ENCODE data around the gene GLI3. TPM values are rescaled to one million over a fixed set of nuclear protein-coding genes. Genes with fewer than 3 reads are reported as not detected.

Gene GLI3
- total RNA-seq, 4 donors from 2014 or later, result 3.0 to 9.0 (median 4.2) TPM

DNA sequence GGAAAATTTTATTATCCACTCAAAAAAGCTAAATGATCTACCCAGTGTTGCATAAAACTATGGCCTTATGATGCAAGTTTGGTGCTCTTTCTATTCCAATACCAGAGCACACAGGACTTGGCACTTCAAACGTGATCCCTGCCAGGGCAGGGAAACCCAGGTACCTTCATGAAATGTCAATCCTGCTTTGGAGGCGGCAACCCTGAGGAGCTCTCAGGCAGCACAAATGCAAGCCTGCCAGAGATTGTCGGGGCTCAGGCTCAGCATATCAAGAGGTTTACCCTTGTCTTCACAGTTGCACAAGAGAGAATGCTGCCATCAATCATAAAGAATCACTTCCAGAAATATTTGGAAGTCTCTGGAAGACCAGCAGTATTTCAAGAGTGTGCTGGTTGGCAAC, 151.5 kb downstream of the GLI3 start:
- WGBS, 2 donors, result 31 to 46% methylated on average over 2 of the region's 3 CpGs
- intact Hi-C loops (cut with DNase I), result no loop called here
- H3K36me3 ChIP-seq, result no peaks in the 10 kb centered on the region
- H3K9me3 ChIP-seq, result no peaks in the 10 kb centered on the region
- H3K27ac ChIP-seq, result no peak overlapping the region
- H3K4me1 ChIP-seq, result peaks cover 0 to 22% (median 6%) of the 10 kb centered on the region in 3 donors
- no peaks in the 10 kb centered on the region for H3K27me3 ChIP-seq
- H3K4me3 ChIP-seq, result no peak overlapping the region
- no peak for DNase-seq
- no peak for TF ChIP-seq POLR2A (IDR thresholded peaks at IDR 0.05)
- TF ChIP-seq, protein P1, sequence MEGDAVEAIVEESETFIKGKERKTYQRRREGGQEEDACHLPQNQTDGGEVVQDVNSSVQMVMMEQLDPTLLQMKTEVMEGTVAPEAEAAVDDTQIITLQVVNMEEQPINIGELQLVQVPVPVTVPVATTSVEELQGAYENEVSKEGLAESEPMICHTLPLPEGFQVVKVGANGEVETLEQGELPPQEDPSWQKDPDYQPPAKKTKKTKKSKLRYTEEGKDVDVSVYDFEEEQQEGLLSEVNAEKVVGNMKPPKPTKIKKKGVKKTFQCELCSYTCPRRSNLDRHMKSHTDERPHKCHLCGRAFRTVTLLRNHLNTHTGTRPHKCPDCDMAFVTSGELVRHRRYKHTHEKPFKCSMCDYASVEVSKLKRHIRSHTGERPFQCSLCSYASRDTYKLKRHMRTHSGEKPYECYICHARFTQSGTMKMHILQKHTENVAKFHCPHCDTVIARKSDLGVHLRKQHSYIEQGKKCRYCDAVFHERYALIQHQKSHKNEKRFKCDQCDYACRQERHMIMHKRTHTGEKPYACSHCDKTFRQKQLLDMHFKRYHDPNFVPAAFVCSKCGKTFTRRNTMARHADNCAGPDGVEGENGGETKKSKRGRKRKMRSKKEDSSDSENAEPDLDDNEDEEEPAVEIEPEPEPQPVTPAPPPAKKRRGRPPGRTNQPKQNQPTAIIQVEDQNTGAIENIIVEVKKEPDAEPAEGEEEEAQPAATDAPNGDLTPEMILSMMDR (IDR thresholded peaks at IDR 0.05), result no peak

DNA sequence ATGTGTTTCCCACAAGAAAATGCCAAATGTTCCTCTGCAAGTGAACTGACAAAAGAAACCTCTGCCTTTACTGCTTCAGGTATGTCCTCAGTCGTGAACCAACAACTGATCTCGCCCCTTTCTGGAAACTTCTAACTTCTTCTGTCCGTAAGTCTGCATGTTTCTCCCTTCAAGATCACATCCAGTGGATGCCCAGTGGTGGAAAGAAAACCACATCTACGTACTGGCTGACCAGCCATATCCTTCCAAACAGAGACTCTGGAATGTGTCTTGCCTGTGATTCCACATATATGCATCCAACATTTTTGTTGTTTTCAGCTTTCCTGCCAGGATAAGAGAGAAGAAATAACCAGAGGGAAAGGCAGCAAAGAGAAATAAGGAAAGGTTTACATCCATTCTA, 152.7 kb downstream of the GLI3 start:
- Histone ChIP-seq H3K4me3 (no peak overlapping the region), H3K27ac (no peak overlapping the region), H3K36me3 (no peaks in the 10 kb centered on the region), H3K27me3 (no peaks in the 10 kb centered on the region), H3K4me1 (peaks cover 0 to 24% (median 6%) of the 10 kb centered on the region in 3 donors), H3K9me3 (no peaks in the 10 kb centered on the region)
- WGBS, 2 donors, result 90 to 92% methylated on average over 4 of the region's 4 CpGs
- intact Hi-C loops (cut with DNase I), result no loop called here
- DNase-seq, result no peak
- no peak for TF ChIP-seq POLR2A (IDR thresholded peaks at IDR 0.05)
- TF ChIP-seq, protein P1 (IDR thresholded peaks at IDR 0.05), result no peak

DNA sequence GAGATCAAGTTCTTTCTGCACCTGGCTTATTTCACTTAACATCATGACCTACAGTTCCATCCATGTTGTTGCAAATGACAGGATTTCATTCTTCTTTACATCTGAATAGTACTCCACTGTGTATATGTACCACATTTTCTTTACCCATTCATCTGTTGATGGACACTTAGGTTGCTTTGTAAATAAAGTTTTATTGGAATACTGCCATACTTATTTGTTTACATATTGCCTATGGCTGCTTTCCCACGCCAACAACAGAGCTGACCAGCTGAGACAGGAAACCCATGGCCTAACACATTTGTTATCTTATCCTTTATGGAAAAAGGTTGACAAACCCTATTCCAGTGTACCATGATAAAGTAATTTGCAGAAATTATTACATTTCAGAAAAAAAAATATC, 153.7 kb downstream of the GLI3 start:
- TF ChIP-seq POLR2A (IDR thresholded peaks at IDR 0.05), result no peak
- TF ChIP-seq, protein P1 (IDR thresholded peaks at IDR 0.05), result no peak
- intact Hi-C loops (cut with DNase I), result no loop called here
- Histone ChIP-seq H3K4me3 (no peak overlapping the region), H3K27ac (no peak overlapping the region), H3K36me3 (no peaks in the 10 kb centered on the region), H3K9me3 (no peaks in the 10 kb centered on the region), H3K27me3 (no peaks in the 10 kb centered on the region), H3K4me1 (peaks cover 0 to 25% (median 6%) of the 10 kb centered on the region in 3 donors)
- WGBS, 2 donors, result 73 to 88% methylated on average over 1 of the region's 1 CpG
- DNase-seq, result no peak

DNA sequence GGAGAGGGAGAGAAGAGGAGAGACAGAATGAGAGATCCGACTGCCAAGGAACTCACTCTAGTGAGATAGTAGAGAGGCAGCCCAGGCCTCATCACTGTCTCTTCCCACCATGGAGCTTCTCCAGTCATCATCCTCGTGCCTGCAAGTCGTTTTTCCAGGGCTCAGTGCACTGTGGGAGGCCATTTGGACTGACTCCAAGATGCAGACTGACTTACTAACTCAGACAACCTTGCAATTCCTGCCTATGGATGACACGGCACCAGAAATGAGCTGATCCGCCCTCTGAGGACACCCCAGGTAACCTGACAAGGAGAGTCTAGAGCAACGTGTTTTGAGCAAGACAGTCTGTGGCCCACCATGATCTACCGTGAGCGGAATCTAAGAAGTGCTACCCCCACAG, 154.9 kb downstream of the GLI3 start:
- no peak for TF ChIP-seq POLR2A (IDR thresholded peaks at IDR 0.05)
- TF ChIP-seq, protein P1 (IDR thresholded peaks at IDR 0.05), result no peak
- WGBS, 2 donors, result 16 to 60% methylated on average over 2 to 5 of the region's 8 CpGs
- Histone ChIP-seq H3K36me3 (no peaks in the 10 kb centered on the region), H3K4me3 (no peak overlapping the region), H3K9me3 (no peaks in the 10 kb centered on the region), H3K27me3 (no peaks in the 10 kb centered on the region), H3K4me1 (peaks cover 6 to 37% (median 8%) of the 10 kb centered on the region in 3 donors), H3K27ac (no peak overlapping the region)
- intact Hi-C loops (cut with DNase I), result no loop called here
- no peak for DNase-seq

DNA sequence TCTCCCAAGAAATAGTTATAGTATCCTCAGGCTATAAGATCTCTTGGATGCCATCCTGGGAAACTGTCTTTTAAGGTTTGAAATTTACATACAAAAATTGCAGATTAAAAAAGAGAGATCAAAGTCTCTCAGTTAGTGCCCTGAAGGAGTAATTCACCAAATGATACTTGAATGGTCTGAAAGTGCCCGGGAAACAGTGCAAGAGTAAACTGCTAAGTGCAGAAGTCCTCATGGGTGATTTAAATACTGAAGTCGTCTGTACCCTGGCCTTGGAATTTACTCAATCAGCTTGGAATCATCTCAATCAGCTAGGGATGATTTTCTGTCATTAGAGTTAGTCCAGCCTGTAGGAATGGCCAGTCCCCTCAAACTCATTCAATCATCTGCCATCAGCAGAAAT, 155.3 kb downstream of the GLI3 start:
- H3K4me3 ChIP-seq, result no peak overlapping the region
- DNase-seq, result no peak
- no peaks in the 10 kb centered on the region for H3K36me3 ChIP-seq
- no peak overlapping the region for H3K27ac ChIP-seq
- TF ChIP-seq POLR2A (IDR thresholded peaks at IDR 0.05), result no peak
- TF ChIP-seq, protein P1 (IDR thresholded peaks at IDR 0.05), result no peak
- H3K9me3 ChIP-seq, result no peaks in the 10 kb centered on the region
- H3K27me3 ChIP-seq, result no peaks in the 10 kb centered on the region
- intact Hi-C loops (cut with DNase I), result no loop called here
- peaks cover 6 to 40% (median 8%) of the 10 kb centered on the region in 3 donors for H3K4me1 ChIP-seq
- WGBS, 2 donors, result 29 to 43% methylated on average over 2 of the region's 2 CpGs
